Smooth muscle cell (in vitro differentiated cells): ENCODE measurements around the gene GAS1. TPM values are rescaled to one million over a fixed set of nuclear protein-coding genes. Genes with fewer than 3 reads are reported as not detected.

Experiments used
- DNase-seq: peaks from one replicate; lab custom pipeline; 2025; ENCODE audit not compliant: unreplicated experiment; lab: John Stamatoyannopoulos, UW
- H2AFZ ChIP-seq: fragments of 200-600 bp; sonication (generic); 2 replicates; pipeline ENCODE4 v1.6.0; 2016; ENCODE audit warnings: antibody characterized with exemption, low read depth, mild to moderate bottlenecking
- H3F3A ChIP-seq: fragments of 200-600 bp; sonication (generic); 2 replicates; pipeline ENCODE4 v1.6.0; 2017; ENCODE audit warnings: antibody characterized with exemption, low read depth
- H3K27ac ChIP-seq: fragments of 200-600 bp; sonication (generic); 2 replicates; pipeline ENCODE4 v1.5.1; 2016; ENCODE audit warnings: low read depth, mild to moderate bottlenecking
- H3K27me3 ChIP-seq: fragments of 200-600 bp; sonication (generic); 2 replicates; pipeline ENCODE4 v1.6.1; 2016; ENCODE audit warnings: low read depth, mild to moderate bottlenecking
- H3K36me3 ChIP-seq: fragments of 200-600 bp; sonication (generic); 2 replicates; pipeline ENCODE4 v1.5.1; 2016; ENCODE audit warnings: low read depth
- H3K4me1 ChIP-seq: fragments of 200-600 bp; sonication (generic); 2 replicates; pipeline ENCODE4 v1.5.1; 2016; ENCODE audit warnings: low read depth
- H3K4me2 ChIP-seq: fragments of 200-600 bp; sonication (generic); 2 replicates; pipeline ENCODE4 v1.6.0; 2016; ENCODE audit warnings: mild to moderate bottlenecking
- H3K4me3 ChIP-seq: fragments of 200-600 bp; sonication (generic); 2 replicates; pipeline ENCODE4 v1.5.1; 2016; ENCODE audit warnings: mild to moderate bottlenecking
- H3K79me2 ChIP-seq: fragments of 200-600 bp; sonication (generic); 2 replicates; pipeline ENCODE4 v1.6.0; 2016; ENCODE audit warnings: low read depth, mild to moderate bottlenecking
- H3K9ac ChIP-seq: fragments of 200-600 bp; sonication (generic); 2 replicates; pipeline ENCODE4 v1.6.0; 2016; ENCODE audit warnings: low read depth
- H3K9me3 ChIP-seq: fragments of 200-600 bp; sonication (generic); replicated peaks from 2 replicates; pipeline ENCODE4 v1.5.1; 2016; ENCODE audit warnings: low read depth
- H4K20me1 ChIP-seq: fragments of 200-600 bp; sonication (generic); 2 replicates; pipeline ENCODE4 v1.6.0; 2016; ENCODE audit warnings: low read depth
- CTCF ChIP-seq: fragments of 200-600 bp; sonication (generic); IDR thresholded peaks from 2 replicates; pipeline ENCODE4 v1.5.1; 2017; ENCODE audit warnings: borderline replicate concordance, mild to moderate bottlenecking, antibody characterized with exemption; ENCODE audit not compliant: insufficient read depth, poor library complexity, severe bottlenecking
- WGBS: methylation state at CpG from one replicate; pipeline ENCODE4 v1.1.7; 2016; ENCODE audit warnings: low lambda C conversion rate; 5-methylcytosine and 5-hydroxymethylcytosine counted together
- polyA plus RNA-seq: library from polyadenylated mRNA; unstranded; fragments of >200 nt; fragmentation: Nextera tagmentation; extraction: Ambion mirVana; gene quantifications from 2 replicates; pipeline ENCODE4 v1.2.1, GENCODE V29; 2016
- total RNA-seq: library from RNA; depleted of rRNA; stranded (reverse); fragments of >200 nt; gene quantifications from 2 replicates; pipeline ENCODE4 v1.2.3, GENCODE V29; 2014

Gene GAS1
- total RNA-seq (74.8 and 82.6 TPM in 2 replicates), polyA plus RNA-seq (72.5 and 134 TPM in 2 replicates)

DNA sequence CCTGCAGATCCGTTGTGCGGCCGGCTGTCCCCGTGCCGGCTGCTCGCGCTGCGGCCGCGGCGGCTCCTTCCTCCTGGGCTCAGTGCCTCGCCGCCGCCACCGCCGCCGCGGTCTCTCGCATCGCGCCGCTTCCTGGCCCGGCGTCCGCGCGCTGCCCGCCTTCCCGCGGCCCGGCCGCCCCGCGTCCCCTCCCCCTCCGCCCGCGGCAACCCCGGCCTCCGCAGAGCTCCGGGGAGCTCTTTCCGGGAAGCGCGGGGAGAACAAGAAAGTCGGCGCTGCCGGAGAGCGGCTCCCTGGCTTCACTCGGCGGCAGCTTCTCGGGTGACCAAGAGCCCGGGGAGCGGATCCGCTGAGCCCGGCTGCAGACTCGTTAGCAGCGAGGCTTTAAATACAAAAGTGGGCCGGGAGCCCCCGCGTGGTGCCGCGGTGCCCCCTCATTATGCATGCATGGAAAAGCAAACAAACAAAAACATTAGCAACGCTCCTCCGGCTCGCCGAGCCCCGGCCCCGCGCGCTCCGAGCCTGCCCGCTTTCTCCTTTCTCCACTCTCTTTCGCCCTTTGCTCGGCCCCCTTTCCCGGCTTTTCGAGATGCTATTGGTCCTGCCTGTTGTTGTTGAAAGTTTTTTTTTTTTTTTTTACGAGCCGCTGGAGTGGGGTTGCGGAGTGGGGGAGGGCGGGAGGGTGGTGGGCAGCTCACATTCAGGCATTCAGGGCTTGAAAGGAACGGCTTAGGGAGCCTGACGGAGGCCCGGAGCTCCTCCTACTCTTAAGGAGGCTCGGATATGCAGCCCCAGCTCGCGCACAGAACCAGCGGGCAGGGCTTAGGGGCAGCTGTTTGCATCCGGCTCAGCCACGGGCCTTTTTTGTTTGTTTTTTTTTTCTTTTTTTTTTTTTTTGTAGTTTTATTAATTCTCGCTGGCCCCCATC, at the start of gene GAS1:
TSS of gene GAS1 (minus strand) at position 361 of the 928 bp plus-strand sequence. CDS start 727 bp downstream, outside the sequence.
- peaks cover 33% of the 10 kb centered on the region for H3K4me1 ChIP-seq
- peak within 1 kb of the TSS; percentile 94 for H3K4me3 ChIP-seq
- no peak for TF ChIP-seq CTCF
- under 1% methylated on average over 42 of the region's 89 CpGs for WGBS
- H3K9me3 ChIP-seq, result no peaks in the 10 kb centered on the region
- peaks cover 17% of the 10 kb centered on the region for H4K20me1 ChIP-seq
- peak within 1 kb of the TSS; percentile 54 for H3K9ac ChIP-seq
- H2AFZ ChIP-seq, result peak within 1 kb of the TSS; percentile 86
- DNase-seq, result peak; percentile 74
- H3K27ac ChIP-seq, result peak within 1 kb of the TSS; percentile 84
- H3F3A ChIP-seq, result peaks cover 13% of the 10 kb centered on the region
- H3K27me3 ChIP-seq, result no peaks in the 10 kb centered on the region
- H3K36me3 ChIP-seq, result no peaks in the 10 kb centered on the region
- H3K79me2 ChIP-seq, result peaks cover 21% of the 10 kb centered on the region
- H3K4me2 ChIP-seq, result peak within 1 kb of the TSS; percentile 90

- Histone ChIP-seq H2AFZ (no peak overlapping the region), H4K20me1 (no peaks in the 10 kb centered on the region), H3K36me3 (no peaks in the 10 kb centered on the region), H3K9me3 (no peaks in the 10 kb centered on the region), H3K27ac (no peak overlapping the region), H3K4me2 (no peak overlapping the region), H3K4me1 (no peaks in the 10 kb centered on the region), H3F3A (no peaks in the 10 kb centered on the region), H3K9ac (no peak overlapping the region), H3K79me2 (no peaks in the 10 kb centered on the region), H3K4me3 (no peak overlapping the region), H3K27me3 (no peaks in the 10 kb centered on the region)
- 17% methylated on average over 1 of the region's 1 CpG for WGBS
- DNase-seq, result no peak
- no peak for TF ChIP-seq CTCF
These were observed 46.9 kb upstream of the GAS1 start for GRCh38 chr9:86994231-86994630.

GRCh38 chr9:86993830-86994229, 46.5 kb upstream of the GAS1 start:
- no peak overlapping the region for H3K9ac ChIP-seq
- TF ChIP-seq CTCF, result no peak
- H3K27me3 ChIP-seq, result no peaks in the 10 kb centered on the region
- H3K4me1 ChIP-seq, result no peaks in the 10 kb centered on the region
- no peaks in the 10 kb centered on the region for H3K9me3 ChIP-seq
- H3K27ac ChIP-seq, result no peak overlapping the region
- H4K20me1 ChIP-seq, result no peaks in the 10 kb centered on the region
- H3K79me2 ChIP-seq, result no peaks in the 10 kb centered on the region
- H3K36me3 ChIP-seq, result no peaks in the 10 kb centered on the region
- H3F3A ChIP-seq, result no peaks in the 10 kb centered on the region
- no peak overlapping the region for H2AFZ ChIP-seq
- no peak overlapping the region for H3K4me2 ChIP-seq
- H3K4me3 ChIP-seq, result no peak overlapping the region
- no peak for DNase-seq
